AG08395 (cell line): ENCODE data around the gene MICAL3.
"Not testable (repeated sequence)": the region's sequence is repeated elsewhere in the genome, so short reads cannot be mapped to it uniquely, and the experiment has no call there.

Experiments used
- DNase-seq: peaks from one replicate; pipeline ENCODE4 v3.0.0; 2012; ENCODE audit warnings: mixed read lengths, low spot score

MICAL3 gene

GRCh38 chr22:17775781-17776465 is 248.4 kb downstream of the MICAL3 start:
- DNase-seq, result no peak

GRCh38 chr22:17774926-17775685 is 249.3 kb downstream of the MICAL3 start:
- no peak for DNase-seq

GRCh38 chr22:17774206-17774925 is 250.0 kb downstream of the MICAL3 start, which contains the start of gene BID:
Gene BID (minus strand): TSS chr22:17774469. CDS start chr22:17750116, 24,353 bp downstream.
- peak; percentile 58 for DNase-seq

- DNase-seq, result peak; percentile 37
Observed at GRCh38 chr22:17773606-17774205, 250.7 kb downstream of the MICAL3 start.

- peak; percentile 62 for DNase-seq
Observed at GRCh38 chr22:17772958-17773605, 251.3 kb downstream of the MICAL3 start.

DNA sequence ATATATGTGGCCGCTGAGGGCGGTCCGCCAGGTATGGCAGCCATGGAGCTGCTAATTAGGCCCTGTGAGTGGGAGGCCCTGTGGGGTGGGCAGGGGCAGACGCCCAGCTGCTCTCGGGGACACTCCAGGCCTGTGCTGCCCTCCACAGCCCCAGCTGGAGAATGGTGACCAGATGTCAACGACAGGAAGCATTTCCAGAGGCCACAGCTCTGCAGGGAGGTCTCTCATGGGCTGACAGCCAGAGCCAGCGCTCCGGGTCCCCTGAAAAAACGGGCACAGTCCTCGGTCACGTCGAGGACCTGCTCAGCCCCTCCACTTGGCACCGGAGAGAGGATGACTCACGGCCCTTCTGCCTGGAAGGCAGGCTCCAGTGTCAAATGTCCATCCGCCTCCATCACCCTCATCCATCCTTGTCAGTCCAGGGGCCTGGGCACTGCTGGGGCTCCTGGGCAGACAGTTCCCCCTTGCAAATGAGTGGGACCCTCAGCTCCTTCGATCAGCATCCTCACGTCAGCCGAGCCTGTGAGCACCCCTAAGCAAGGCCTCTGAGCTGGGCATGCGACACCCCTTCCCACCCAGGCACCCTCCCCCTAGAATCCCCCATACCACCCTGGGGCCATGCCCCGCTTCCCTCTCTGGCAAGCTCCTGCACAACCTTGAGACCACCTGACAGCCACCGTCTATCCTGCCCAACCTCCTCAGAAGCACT is 252.0 kb downstream of the MICAL3 start:
- DNase-seq, result peak; percentile 30

- no peak for DNase-seq
Observed at GRCh38 chr22:17770180-17771077, 253.9 kb downstream of the MICAL3 start.

GRCh38 chr22:17769716-17770082 is 254.7 kb downstream of the MICAL3 start:
- DNase-seq, result no peak

DNA sequence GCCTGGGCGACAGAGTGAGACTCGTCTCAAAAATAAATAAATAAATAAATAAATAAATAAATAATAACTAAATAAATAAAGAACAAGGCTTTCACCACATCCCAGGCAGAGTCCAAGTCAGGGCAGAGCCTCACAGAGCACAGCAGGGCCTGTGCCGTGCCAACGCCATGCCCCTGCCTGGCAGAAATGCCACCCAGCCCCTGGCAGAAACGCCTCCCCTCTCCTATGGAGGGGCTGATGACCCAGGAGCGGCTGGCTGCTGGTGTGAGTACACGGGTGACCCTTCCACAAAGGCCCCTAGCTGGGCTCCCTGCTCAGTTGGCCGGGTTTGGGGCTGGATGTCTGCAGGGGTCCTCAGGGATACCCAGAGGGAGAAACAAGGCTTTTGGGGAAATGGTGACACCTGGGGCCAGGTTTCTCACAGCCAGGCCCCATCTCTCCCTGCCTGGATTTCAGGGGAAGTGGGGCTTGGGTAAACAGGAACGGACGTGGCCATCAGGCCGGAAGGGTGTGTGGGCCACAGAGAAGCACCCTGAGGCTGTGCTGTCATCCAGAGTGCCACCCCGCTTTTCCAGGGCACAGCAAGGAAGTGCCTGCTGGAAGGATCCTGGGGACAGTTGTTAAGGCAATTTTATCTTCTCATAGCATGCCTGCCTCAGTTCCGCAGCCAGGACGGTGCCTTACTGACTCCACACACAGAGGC is 255.2 kb downstream of the MICAL3 start:
- DNase-seq, result no peak

DNA sequence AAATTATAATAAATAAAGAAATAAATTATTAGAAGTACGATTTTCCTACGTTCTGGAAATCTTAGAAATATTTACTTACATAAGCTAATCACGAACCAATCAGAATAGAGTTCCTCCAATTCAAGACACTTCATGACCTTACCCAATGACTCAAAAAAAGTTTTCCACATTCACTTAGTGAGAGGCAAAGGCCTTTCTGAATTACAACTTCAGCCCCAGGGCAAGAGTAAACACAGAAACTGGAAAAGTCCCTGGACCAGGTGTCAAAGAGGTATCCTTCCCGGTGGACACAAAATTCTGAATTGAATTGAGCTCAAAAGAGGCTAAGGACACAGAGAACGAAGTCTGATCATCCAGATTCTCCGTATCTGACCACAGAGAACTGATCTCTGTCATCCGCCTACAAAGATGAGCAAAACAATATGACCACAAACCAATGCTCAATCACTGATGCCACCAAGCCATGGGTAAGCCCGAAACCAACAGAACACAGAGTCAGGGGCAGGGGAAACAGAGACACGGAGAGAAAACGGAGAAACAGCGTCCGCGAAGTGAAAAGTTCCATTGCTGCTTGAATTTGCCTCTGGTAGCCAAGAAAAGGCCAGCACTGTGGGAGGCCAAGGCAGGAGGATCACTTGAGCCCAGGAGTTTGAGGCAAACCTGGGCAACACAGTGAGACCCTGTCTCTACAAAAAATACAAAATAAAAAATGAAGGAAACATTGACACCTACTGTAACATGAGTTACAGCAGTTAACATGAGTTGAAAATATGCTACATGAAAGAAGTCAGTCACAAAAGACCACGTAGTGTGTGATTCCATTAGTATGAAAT is 256.9 kb downstream of the MICAL3 start:
- DNase-seq, result no peak

DNA sequence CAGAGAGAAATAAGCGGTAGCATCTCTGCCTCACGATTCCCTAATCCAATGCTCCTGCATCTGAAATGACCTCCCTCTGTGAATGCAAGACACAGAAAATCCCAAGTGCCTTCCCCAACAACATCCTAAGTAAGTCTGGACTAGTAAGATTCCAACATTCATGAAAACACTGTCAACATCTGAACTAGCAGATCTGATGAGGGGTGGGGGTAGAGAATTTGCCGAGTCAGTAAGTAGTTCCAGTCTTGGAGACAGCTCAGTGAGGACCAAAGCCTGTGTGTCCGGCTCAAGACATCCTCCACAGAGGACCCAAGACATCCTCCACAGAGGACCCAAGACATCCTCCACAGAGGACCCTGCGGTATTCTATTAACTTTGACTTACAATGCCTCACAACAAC is 259.5 kb downstream of the MICAL3 start:
- DNase-seq, result not testable (repeated sequence)

- DNase-seq, result no peak
Observed at GRCh38 chr22:17764036-17764435, 260.3 kb downstream of the MICAL3 start.

DNA sequence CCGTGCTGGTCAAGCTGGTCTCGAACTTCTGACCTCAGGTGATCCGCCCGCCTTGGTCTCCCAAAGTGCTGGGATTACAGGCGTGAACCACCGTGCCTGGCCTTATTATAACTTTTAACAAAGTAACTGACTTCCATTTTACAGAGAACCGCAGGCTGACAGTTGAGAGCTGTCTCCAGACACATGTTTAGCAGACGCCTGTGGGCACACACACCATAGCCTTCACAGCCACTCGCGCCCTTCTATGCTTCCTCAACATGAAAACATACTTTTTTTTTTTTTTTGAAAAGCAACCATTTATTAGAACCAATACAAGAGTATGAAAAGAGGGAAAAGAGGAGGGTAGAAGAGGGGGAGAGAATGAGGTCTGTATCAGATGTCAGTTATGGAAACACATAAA is 260.9 kb downstream of the MICAL3 start:
- DNase-seq, result not testable (repeated sequence)

- DNase-seq, result no peak
Observed at GRCh38 chr22:17761138-17761488, 263.2 kb downstream of the MICAL3 start.

- DNase-seq, result no peak
Observed at GRCh38 chr22:17754233-17754925, 270.0 kb downstream of the MICAL3 start.

DNA sequence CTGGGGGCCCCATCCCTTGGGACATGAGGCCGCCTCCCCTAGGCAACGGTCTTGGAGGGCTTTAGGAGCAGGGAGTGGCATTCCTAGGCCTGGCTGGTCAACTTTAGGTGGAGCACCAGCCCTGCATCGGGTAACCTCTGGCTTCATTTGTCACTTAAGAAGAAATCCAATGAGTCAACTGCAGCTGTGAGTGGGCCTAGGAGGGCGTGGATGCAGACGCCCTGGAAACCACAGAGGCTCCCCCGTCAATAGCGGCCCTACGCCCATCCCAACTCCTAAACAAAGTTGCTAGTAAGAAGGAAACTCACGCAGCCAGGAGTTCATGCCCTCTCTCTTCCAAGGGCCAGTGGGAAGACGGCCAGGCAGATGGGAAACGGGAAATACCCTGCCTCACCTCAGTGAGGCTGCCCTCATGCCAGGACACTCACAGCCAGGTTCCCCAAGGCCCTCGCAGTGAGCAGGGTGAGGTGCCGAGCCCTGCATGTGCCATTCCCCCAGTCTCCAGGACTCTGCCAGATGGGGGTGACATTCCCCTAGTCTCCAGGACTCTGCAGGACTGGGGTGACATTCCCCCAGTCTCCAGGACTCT is 270.9 kb downstream of the MICAL3 start:
- no peak for DNase-seq

DNA sequence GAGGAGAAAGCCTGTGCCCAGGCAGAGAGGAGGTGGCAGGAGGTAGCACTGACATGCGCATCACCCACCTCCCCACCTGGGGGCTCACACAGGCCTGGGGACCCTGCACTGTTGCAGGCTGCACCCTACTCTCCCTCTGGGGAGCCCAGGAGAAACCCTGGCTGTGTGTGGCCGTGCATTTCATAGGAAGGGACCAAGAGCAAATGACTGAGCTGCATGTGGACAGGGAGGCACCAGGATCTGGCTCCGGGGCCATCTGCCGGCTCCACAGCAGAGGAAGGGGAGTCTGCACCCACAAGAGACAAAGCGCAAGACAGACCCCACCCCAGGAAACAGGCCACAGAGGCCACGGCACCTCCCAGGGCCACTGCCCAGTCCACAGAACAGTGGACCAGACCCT is 272.8 kb downstream of the MICAL3 start:
- DNase-seq, result no peak
